H1 (cell line): Measurements from ENCODE around the gene OSBPL6.

Experiments used
- PHF8 ChIP-seq: fragments of 200-600 bp; sonication (generic); conservative IDR thresholded peaks from 2 replicates; pipeline ENCODE4 v1.7.1; 2012; ENCODE audit warnings: low read depth, mild to moderate bottlenecking, inconsistent platforms, low read length, moderate library complexity
- RAD21 ChIP-seq, 2 experiments: IDR thresholded peaks in 1 of 2; conservative IDR thresholded peaks in 1 of 2; 2 replicates each; pipeline ENCODE4 v1.6.1; 2011; ENCODE audit warnings: low read depth in 2 of 2, low read length in 2 of 2, improper control_type of control experiment in 1 of 2, inconsistent platforms in 1 of 2, mild to moderate bottlenecking in 1 of 2, moderate library complexity in 1 of 2
- TAF1 ChIP-seq: IDR thresholded peaks from 2 replicates; pipeline ENCODE4 v1.6.1; 2011; ENCODE audit warnings: mild to moderate bottlenecking, low read depth, low read length
- TBP ChIP-seq: IDR thresholded peaks from 2 replicates; pipeline ENCODE4 v1.6.1; 2011; ENCODE audit warnings: low read depth, low read length, improper control_type of control experiment
- TF ChIP-seq, protein P1 (sequence below), 3 experiments: IDR thresholded peaks; 1 replicate in 2 of 3; 2 replicates in 1 of 3; pipeline versions ENCODE4 v1.5.1 to v1.6.1; 2011; ENCODE audit warnings: low read length in 3 of 3, mild to moderate bottlenecking in 3 of 3, inconsistent platforms in 2 of 3, low read depth in 1 of 3, moderate library complexity in 1 of 3; ENCODE audit not compliant: insufficient read depth in 1 of 3; ENCODE audit errors: control extremely low read depth in 1 of 3
- TF ChIP-seq, protein P2 (sequence below): IDR thresholded peaks from 2 replicates; pipeline ENCODE4 v1.6.1; 2011; ENCODE audit warnings: low read depth, mild to moderate bottlenecking, low read length; ENCODE audit not compliant: insufficient read depth
- TF ChIP-seq, protein P3 (sequence below): IDR thresholded peaks from 2 replicates; pipeline ENCODE4 v1.6.1; 2012; ENCODE audit warnings: inconsistent platforms
- TF ChIP-seq, protein P4 (sequence below): IDR thresholded peaks from 2 replicates; pipeline ENCODE4 v1.6.1; 2011; ENCODE audit warnings: low read length, improper control_type of control experiment

DNA sequence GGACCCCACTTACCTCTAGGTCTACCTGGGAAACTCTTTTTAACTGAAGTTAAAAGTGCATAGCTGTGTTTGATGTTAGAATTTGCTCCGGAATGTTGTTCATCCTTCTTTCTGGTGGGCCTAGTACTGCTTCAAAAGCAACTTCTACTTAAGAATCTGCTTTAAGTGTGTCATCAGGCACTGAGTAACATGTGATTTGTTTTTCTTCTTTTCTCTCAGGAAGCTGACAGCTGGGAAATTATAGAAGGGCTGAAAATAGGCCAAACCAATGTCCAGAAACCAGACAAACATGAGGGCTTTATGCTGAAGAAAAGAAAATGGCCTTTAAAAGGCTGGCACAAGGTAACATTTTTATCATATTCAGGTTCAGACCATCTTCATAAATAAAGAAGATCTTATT is 133.7 kb downstream of the OSBPL6 start:
- TF ChIP-seq PHF8, result no peak
- no peak for TF ChIP-seq RAD21 (IDR thresholded peaks at IDR 0.05 in 1 of 2, conservative IDR thresholded peaks at IDR 0.05 in 1 of 2; ENCODE audit: low read depth in 2 of 2, low read length in 2 of 2)
- no peak for TF ChIP-seq TAF1
- TF ChIP-seq, protein P1, sequence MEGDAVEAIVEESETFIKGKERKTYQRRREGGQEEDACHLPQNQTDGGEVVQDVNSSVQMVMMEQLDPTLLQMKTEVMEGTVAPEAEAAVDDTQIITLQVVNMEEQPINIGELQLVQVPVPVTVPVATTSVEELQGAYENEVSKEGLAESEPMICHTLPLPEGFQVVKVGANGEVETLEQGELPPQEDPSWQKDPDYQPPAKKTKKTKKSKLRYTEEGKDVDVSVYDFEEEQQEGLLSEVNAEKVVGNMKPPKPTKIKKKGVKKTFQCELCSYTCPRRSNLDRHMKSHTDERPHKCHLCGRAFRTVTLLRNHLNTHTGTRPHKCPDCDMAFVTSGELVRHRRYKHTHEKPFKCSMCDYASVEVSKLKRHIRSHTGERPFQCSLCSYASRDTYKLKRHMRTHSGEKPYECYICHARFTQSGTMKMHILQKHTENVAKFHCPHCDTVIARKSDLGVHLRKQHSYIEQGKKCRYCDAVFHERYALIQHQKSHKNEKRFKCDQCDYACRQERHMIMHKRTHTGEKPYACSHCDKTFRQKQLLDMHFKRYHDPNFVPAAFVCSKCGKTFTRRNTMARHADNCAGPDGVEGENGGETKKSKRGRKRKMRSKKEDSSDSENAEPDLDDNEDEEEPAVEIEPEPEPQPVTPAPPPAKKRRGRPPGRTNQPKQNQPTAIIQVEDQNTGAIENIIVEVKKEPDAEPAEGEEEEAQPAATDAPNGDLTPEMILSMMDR (IDR thresholded peaks at IDR 0.05; ENCODE audit: control extremely low read depth in 1 of 3, insufficient read depth in 1 of 3, low read depth in 1 of 3, low read length in 3 of 3), result no peak
- TF ChIP-seq, protein P2, sequence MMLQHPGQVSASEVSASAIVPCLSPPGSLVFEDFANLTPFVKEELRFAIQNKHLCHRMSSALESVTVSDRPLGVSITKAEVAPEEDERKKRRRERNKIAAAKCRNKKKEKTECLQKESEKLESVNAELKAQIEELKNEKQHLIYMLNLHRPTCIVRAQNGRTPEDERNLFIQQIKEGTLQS, result no peak
- no peak for TF ChIP-seq TBP
- TF ChIP-seq, protein P3, sequence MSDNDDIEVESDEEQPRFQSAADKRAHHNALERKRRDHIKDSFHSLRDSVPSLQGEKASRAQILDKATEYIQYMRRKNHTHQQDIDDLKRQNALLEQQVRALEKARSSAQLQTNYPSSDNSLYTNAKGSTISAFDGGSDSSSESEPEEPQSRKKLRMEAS, result no peak
- TF ChIP-seq, protein P4, sequence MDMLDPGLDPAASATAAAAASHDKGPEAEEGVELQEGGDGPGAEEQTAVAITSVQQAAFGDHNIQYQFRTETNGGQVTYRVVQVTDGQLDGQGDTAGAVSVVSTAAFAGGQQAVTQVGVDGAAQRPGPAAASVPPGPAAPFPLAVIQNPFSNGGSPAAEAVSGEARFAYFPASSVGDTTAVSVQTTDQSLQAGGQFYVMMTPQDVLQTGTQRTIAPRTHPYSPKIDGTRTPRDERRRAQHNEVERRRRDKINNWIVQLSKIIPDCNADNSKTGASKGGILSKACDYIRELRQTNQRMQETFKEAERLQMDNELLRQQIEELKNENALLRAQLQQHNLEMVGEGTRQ, result no peak
